ENCODE results near the gene ZNF414. TPM values are rescaled to one million over a fixed set of nuclear protein-coding genes. Genes with fewer than 3 reads are reported as not detected.

ZNF414 gene
- total RNA-seq, 1 experiment from 2014 or later, result 8.5 TPM

- no peak for DNase-seq (ENCODE audit: low read depth)
Observed at GRCh38 chr19:8468761-8469373, 45.1 kb downstream of the ZNF414 start.

- no peak for DNase-seq (ENCODE audit: low read depth)
Observed at GRCh38 chr19:8468124-8468523, 45.8 kb downstream of the ZNF414 start.

GRCh38 chr19:8466018-8466417 lies 47.9 kb downstream of the ZNF414 start:
- DNase-seq (ENCODE audit: low read depth), result no peak

- DNase-seq (ENCODE audit: low read depth), result no peak
Observed at GRCh38 chr19:8463365-8463764, 50.6 kb downstream of the ZNF414 start.

- no peak for DNase-seq (ENCODE audit: low read depth)
Observed at GRCh38 chr19:8462571-8462970, 51.4 kb downstream of the ZNF414 start.

GRCh38 chr19:8461891-8462290 lies 52.1 kb downstream of the ZNF414 start:
- no peak for DNase-seq (ENCODE audit: low read depth)

DNA sequence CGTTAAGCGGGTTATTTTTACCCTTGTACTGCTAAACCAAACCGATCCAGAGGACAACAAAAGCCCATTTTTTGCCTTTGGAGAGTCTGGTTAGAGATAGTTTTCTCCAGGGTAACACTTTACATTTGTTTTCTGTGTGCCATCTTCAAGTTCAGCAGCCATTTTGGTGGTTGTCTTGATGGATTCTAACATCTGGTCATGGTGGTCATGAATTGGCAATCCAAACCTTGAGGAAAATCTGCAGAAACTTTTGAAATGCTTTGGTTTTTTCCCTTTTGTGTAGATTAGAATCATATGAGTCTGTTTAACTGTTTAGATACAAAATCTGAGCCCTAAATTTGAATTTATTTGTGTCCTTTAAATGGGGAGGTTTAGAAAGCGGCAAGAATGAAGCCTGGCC lies 52.6 kb downstream of the ZNF414 start:
- no peak for DNase-seq (ENCODE audit: low read depth)

GRCh38 chr19:8460516-8461298 lies 53.3 kb downstream of the ZNF414 start:
- DNase-seq (ENCODE audit: low read depth), result no peak

Other genes starting within 250 kb of the ZNF414 start
- 88.7 and 93.7 TPM in 2 replicates for gene CD320, start 205.8 kb downstream of the ZNF414 start, total RNA-seq (2014; rRNA removed; shearing (Covaris generic))
- gene NDUFA7, start 192.8 kb downstream of the ZNF414 start, total RNA-seq (2014; rRNA removed; shearing (Covaris generic)), result 35.0 and 39.4 TPM in 2 replicates
- gene RPS28, start 192.7 kb downstream of the ZNF414 start, total RNA-seq (2014; rRNA removed; shearing (Covaris generic)), result 1,252 and 1,259 TPM in 2 replicates
- gene KANK3, start 170.9 kb downstream of the ZNF414 start, total RNA-seq (2014; rRNA removed; shearing (Covaris generic)), result not detected in 2 replicates
- not detected in 2 replicates for gene ANGPTL4, start 150.0 kb downstream of the ZNF414 start, total RNA-seq (2014; rRNA removed; shearing (Covaris generic))
- gene RAB11B, start 123.8 kb downstream of the ZNF414 start, total RNA-seq (2014; rRNA removed; shearing (Covaris generic)), result 9.6 and 10.7 TPM in 2 replicates
- gene MARCHF2, start 100.9 kb downstream of the ZNF414 start, total RNA-seq (2014; rRNA removed; shearing (Covaris generic)), result 6.5 and 10.4 TPM in 2 replicates
- gene HNRNPM, start 69.2 kb downstream of the ZNF414 start, total RNA-seq (2014; rRNA removed; shearing (Covaris generic)), result 109 and 146 TPM in 2 replicates
- gene PRAM1, start 11.5 kb downstream of the ZNF414 start, total RNA-seq (2014; rRNA removed; shearing (Covaris generic)), result not detected in 2 replicates
- not detected in 2 replicates for gene MYO1F, start 63.3 kb upstream of the ZNF414 start, total RNA-seq (2014; rRNA removed; shearing (Covaris generic))
- gene ADAMTS10, start 96.5 kb upstream of the ZNF414 start, total RNA-seq (2014; rRNA removed; shearing (Covaris generic)), result not detected in 2 replicates
- not detected in 2 replicates for gene NFILZ, start 116.5 kb upstream of the ZNF414 start, total RNA-seq (2014; rRNA removed; shearing (Covaris generic))
- not detected in 2 replicates for gene ACTL9, start 184.6 kb upstream of the ZNF414 start, total RNA-seq (2014; rRNA removed; shearing (Covaris generic))
- gene OR2Z1, start 207.5 kb upstream of the ZNF414 start, total RNA-seq (2014; rRNA removed; shearing (Covaris generic)), result not detected in 2 replicates

Measured in HT1080 (cell line).